GM06990 (cell line): ENCODE data around the gene ROCK2.

Experiments
- DNase-seq: peaks from one replicate; pipeline ENCODE4 v3.0.0-alpha.2; 2011; ENCODE audit not compliant: insufficient read length; ENCODE audit errors: extremely low read depth
- H3K27me3 ChIP-seq: replicated peaks from 2 replicates; pipeline ENCODE4 v1.6.0; 2011; ENCODE audit warnings: low read length; ENCODE audit not compliant: control insufficient read depth, insufficient read depth
- H3K36me3 ChIP-seq: 2 replicates; pipeline ENCODE4 v1.5.1; 2011; ENCODE audit warnings: low read length; ENCODE audit not compliant: control insufficient read depth, insufficient read depth
- H3K4me3 ChIP-seq: replicated peaks from 2 replicates; pipeline ENCODE4 v1.5.1; 2011; ENCODE audit warnings: low read depth, mild to moderate bottlenecking, control low read depth, low read length
- CTCF ChIP-seq: IDR thresholded peaks from 2 replicates; pipeline ENCODE4 v1.5.1; 2011; ENCODE audit warnings: low read length, control low read depth, mild to moderate bottlenecking, inconsistent platforms; ENCODE audit not compliant: insufficient read depth, poor library complexity, severe bottlenecking

The ROCK2 gene

GRCh38 chr2:11327871-11328270, 16.6 kb downstream of the ROCK2 start:
- TF ChIP-seq CTCF = no peak
- Histone ChIP-seq H3K36me3 (no peaks in the 10 kb centered on the region), H3K4me3 (no peak overlapping the region), H3K27me3 (no peaks in the 10 kb centered on the region)
- no peak for DNase-seq

- TF ChIP-seq CTCF = no peak
- H3K4me3 ChIP-seq = no peak overlapping the region
- DNase-seq = no peak
- H3K36me3 ChIP-seq = no peaks in the 10 kb centered on the region
- no peaks in the 10 kb centered on the region for H3K27me3 ChIP-seq
These were observed 17.7 kb downstream of the ROCK2 start for GRCh38 chr2:11326677-11327211.

- TF ChIP-seq CTCF = no peak
- H3K4me3 ChIP-seq = no peak overlapping the region
- H3K27me3 ChIP-seq = no peaks in the 10 kb centered on the region
- no peak for DNase-seq
- H3K36me3 ChIP-seq = no peaks in the 10 kb centered on the region
These were observed 18.3 kb downstream of the ROCK2 start for GRCh38 chr2:11325961-11326676.

GRCh38 chr2:11321847-11322246, 22.6 kb downstream of the ROCK2 start:
- H3K36me3 ChIP-seq = no peaks in the 10 kb centered on the region
- DNase-seq = no peak

GRCh38 chr2:11320698-11321492, 23.5 kb downstream of the ROCK2 start:
- Histone ChIP-seq H3K4me3 (no peak overlapping the region), H3K36me3 (no peaks in the 10 kb centered on the region), H3K27me3 (no peaks in the 10 kb centered on the region)
- TF ChIP-seq CTCF = no peak
- DNase-seq = no peak

More at GRCh38 chr2:11321847-11322246, 22.6 kb downstream of the ROCK2 start:
- Histone ChIP-seq H3K27me3 (no peaks in the 10 kb centered on the region), H3K4me3 (no peak overlapping the region)
- no peak for TF ChIP-seq CTCF
